Neutrophil (primary cell): ENCODE data around the gene IBA57.
"Not testable (repeated sequence)": the region's sequence is repeated elsewhere in the genome, so short reads cannot be mapped to it uniquely, and the experiment has no call there.

Experiments used
- H3K27ac ChIP-seq: fragments of 200-600 bp; sonication (generic); 2 replicates; pipeline ENCODE4 v1.5.1; 2016; ENCODE audit warnings: mild to moderate bottlenecking, moderate library complexity
- H3K27me3 ChIP-seq: fragments of 200-600 bp; sonication (generic); 2 replicates; pipeline ENCODE4 v1.6.0; 2016; ENCODE audit warnings: mild to moderate bottlenecking
- H3K36me3 ChIP-seq: fragments of 200-600 bp; sonication (generic); 2 replicates; pipeline ENCODE4 v1.5.1; 2017
- H3K4me1 ChIP-seq, 2 experiments: fragments of 200-600 bp in 1 of 2; sonication (generic) in 1 of 2; 1 replicate in 1 of 2; 2 replicates in 1 of 2; pipeline versions ENCODE4 v1.5.1 to v1.6.1; 2013 to 2016; ENCODE audit warnings: low read depth in 1 of 2, low read length in 1 of 2, mild to moderate bottlenecking in 1 of 2, moderate library complexity in 1 of 2; ENCODE audit not compliant: control insufficient read depth in 1 of 2, insufficient read depth in 1 of 2
- H3K4me3 ChIP-seq, 2 experiments: fragments of 200-600 bp in 1 of 2; sonication (generic) in 1 of 2; 1 replicate in 1 of 2; 2 replicates in 1 of 2; pipeline ENCODE4 v1.5.1; 2013 to 2016; ENCODE audit warnings: low read depth in 1 of 2, low read length in 1 of 2, mild to moderate bottlenecking in 1 of 2, moderate library complexity in 1 of 2
- H3K9me3 ChIP-seq: fragments of 200-600 bp; sonication (generic); 2 replicates; pipeline ENCODE4 v1.5.1; 2016
- TF ChIP-seq, protein P1 (sequence below): fragments of 200-600 bp; sonication (generic); IDR thresholded peaks from 2 replicates; pipeline ENCODE4 v1.5.1; 2016; ENCODE audit warnings: antibody characterized with exemption

The IBA57 gene

DNA sequence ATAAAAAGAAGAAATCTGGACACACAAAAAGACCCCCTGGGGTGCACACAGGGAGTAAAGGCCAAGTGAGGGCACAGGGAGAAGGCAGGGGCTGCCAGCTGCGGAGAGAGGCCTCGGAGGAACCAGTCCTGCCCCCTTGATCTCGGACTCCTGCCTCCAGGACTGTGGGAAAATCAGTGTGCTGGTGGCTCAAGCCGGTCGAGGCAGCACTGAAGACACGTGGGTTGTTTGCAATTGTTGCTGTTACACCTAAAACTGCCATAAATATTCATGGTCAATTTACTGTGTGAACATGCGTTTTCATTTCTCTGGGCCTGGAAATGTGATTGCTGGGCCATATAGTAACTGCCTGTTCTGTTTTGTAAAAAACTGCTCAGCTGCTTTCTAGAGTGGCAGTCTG lies 18.5 kb downstream of the IBA57 start:
- H3K36me3 ChIP-seq: no peaks in the 10 kb centered on the region
- no peak overlapping the region for H3K27ac ChIP-seq
- TF ChIP-seq, protein P1, sequence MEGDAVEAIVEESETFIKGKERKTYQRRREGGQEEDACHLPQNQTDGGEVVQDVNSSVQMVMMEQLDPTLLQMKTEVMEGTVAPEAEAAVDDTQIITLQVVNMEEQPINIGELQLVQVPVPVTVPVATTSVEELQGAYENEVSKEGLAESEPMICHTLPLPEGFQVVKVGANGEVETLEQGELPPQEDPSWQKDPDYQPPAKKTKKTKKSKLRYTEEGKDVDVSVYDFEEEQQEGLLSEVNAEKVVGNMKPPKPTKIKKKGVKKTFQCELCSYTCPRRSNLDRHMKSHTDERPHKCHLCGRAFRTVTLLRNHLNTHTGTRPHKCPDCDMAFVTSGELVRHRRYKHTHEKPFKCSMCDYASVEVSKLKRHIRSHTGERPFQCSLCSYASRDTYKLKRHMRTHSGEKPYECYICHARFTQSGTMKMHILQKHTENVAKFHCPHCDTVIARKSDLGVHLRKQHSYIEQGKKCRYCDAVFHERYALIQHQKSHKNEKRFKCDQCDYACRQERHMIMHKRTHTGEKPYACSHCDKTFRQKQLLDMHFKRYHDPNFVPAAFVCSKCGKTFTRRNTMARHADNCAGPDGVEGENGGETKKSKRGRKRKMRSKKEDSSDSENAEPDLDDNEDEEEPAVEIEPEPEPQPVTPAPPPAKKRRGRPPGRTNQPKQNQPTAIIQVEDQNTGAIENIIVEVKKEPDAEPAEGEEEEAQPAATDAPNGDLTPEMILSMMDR: no peak
- no peaks in the 10 kb centered on the region for H3K9me3 ChIP-seq
- H3K4me3 ChIP-seq: no peak overlapping the region
- H3K4me1 ChIP-seq: no peaks in the 10 kb centered on the region
- H3K27me3 ChIP-seq: no peaks in the 10 kb centered on the region

DNA sequence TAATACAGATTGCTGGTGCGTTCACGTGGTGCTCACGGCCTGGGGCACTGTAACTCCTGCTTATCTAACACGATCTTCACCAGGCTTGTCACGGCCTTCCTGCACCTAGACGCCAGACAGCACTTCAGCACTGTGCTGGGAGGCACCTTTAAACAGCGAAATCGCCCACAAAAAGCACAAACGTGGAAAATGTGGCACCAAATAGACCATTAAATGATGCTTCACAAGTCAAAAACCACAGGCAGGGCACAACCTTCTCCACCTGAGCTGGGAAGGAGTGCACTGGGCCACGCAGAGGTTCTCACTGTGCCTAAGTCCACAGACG lies 20.0 kb downstream of the IBA57 start:
- no peaks in the 10 kb centered on the region for H3K9me3 ChIP-seq
- TF ChIP-seq, protein P1: no peak

DNA sequence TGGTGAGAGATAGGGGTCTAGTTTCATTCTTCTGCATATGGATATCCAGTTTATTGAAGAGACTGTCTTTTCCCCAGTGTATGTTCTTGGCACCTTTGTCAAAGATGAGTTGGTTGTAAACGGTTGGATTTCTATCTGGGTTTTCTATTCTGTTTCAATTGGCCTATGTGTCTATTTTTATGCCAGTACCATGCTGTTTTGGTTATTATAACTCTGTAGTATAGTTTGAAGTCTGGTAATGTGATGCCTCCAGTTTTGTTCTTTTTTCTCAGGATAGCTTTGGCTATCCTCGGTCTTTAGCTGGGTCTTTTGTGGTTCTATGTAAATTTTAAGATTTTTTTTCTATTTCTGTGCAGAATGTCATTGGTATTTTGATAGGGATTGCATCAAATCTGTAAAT lies 22.6 kb downstream of the IBA57 start:
- not testable (repeated sequence) for H3K27ac ChIP-seq, H3K4me3 ChIP-seq, H3K9me3 ChIP-seq, H3K27me3 ChIP-seq, H3K36me3 ChIP-seq, H3K4me1 ChIP-seq

More for the DNA sequence above, 20.0 kb downstream of the IBA57 start:
- Histone ChIP-seq H3K4me3 (no peak overlapping the region), H3K36me3 (no peaks in the 10 kb centered on the region), H3K27me3 (no peaks in the 10 kb centered on the region), H3K4me1 (no peaks in the 10 kb centered on the region), H3K27ac (no peak overlapping the region)

- Histone ChIP-seq H3K36me3 (no peaks in the 10 kb centered on the region), H3K4me3 (no peak overlapping the region), H3K27ac (no peak overlapping the region), H3K27me3 (no peaks in the 10 kb centered on the region), H3K4me1 (no peaks in the 10 kb centered on the region), H3K9me3 (no peaks in the 10 kb centered on the region)
- TF ChIP-seq, protein P1: no peak
These were observed 24.6 kb downstream of the IBA57 start for GRCh38 chr1:228190182-228190581.

- no peak overlapping the region for H3K27ac ChIP-seq
- no peak overlapping the region for H3K4me3 ChIP-seq
- no peaks in the 10 kb centered on the region for H3K36me3 ChIP-seq
- H3K9me3 ChIP-seq: no peaks in the 10 kb centered on the region
- no peaks in the 10 kb centered on the region for H3K4me1 ChIP-seq
- TF ChIP-seq, protein P1: no peak
- H3K27me3 ChIP-seq: no peaks in the 10 kb centered on the region
These were observed 25.2 kb downstream of the IBA57 start for GRCh38 chr1:228190778-228191177.

- H3K27me3 ChIP-seq: no peaks in the 10 kb centered on the region
- H3K4me3 ChIP-seq: no peak overlapping the region
- H3K9me3 ChIP-seq: no peaks in the 10 kb centered on the region
- no peaks in the 10 kb centered on the region for H3K4me1 ChIP-seq
- no peak overlapping the region for H3K27ac ChIP-seq
- H3K36me3 ChIP-seq: no peaks in the 10 kb centered on the region
- TF ChIP-seq, protein P1: no peak
These were observed 28.8 kb downstream of the IBA57 start for GRCh38 chr1:228194436-228194835.
